ENCODE results near the gene KCNH4. TPM values are rescaled to one million over a fixed set of nuclear protein-coding genes. Genes with fewer than 3 reads are reported as not detected.

The KCNH4 gene
- total and polyA plus RNA-seq, 2 of the 13 experiments (the other 11 are each of a cell fraction or from before 2014, with no cell fraction given) = 0.01 to 0.09 TPM

GRCh38 chr17:42153919-42154742 is 26.8 kb downstream of the KCNH4 start (continued):
- TF ChIP-seq NFAT5 (CRISPR knock-in tag; IDR thresholded peaks at IDR 0.05) (no peak), RFXAP (CRISPR knock-in tag; IDR thresholded peaks at IDR 0.05; ENCODE audit: borderline replicate concordance) (no peak), THAP11 (CRISPR knock-in tag; IDR thresholded peaks at IDR 0.05) (0 out of 2 replicates have a peak, but pooled peaks have one; percentile 33), TRIM22 (IDR thresholded peaks at IDR 0.05) (no peak), HBP1 (CRISPR knock-in tag; IDR thresholded peaks at IDR 0.05; ENCODE audit: low read depth) (peak; percentile 80; the same call in 1 of the 2 replicates), PITX1 (CRISPR knock-in tag; IDR thresholded peaks at IDR 0.05) (no peak), IKZF4 (CRISPR knock-in tag; IDR thresholded peaks at IDR 0.05; ENCODE audit: borderline replicate concordance, low read depth, not compliant biosample characterization) (no peak), FOXA3 (CRISPR knock-in tag; IDR thresholded peaks at IDR 0.05) (no peak), ZNF687 (CRISPR knock-in tag; IDR thresholded peaks at IDR 0.05) (no peak), CBX1 (IDR thresholded peaks at IDR 0.05; ENCODE audit: low read depth) (no peak), ZBTB2 (CRISPR knock-in tag; IDR thresholded peaks at IDR 0.05; ENCODE audit: low read depth) (no peak), ZFP90 (CRISPR knock-in tag; IDR thresholded peaks at IDR 0.05; ENCODE audit: borderline replicate concordance) (no peak), ZNF251 (CRISPR knock-in tag; IDR thresholded peaks at IDR 0.05) (no peak), FLYWCH1 (CRISPR knock-in tag; IDR thresholded peaks at IDR 0.05) (no peak)

Data from HepG2 (cell line).